ENCODE results near the gene G6PC3. TPM values are rescaled to one million over a fixed set of nuclear protein-coding genes. Genes with fewer than 3 reads are reported as not detected.
"Not testable (repeated sequence)": the region's sequence is repeated elsewhere in the genome, so short reads cannot be mapped to it uniquely, and the experiment has no call there.

Gene G6PC3
- total and polyA plus RNA-seq, 4 donors = 22.7 to 40.0 (median 31.4) TPM

- H3K9me3 ChIP-seq (ENCODE audit: control insufficient read depth, low read length); H3K4me3 ChIP-seq (ENCODE audit: low read length in 2 of 2); H3K27ac ChIP-seq (ENCODE audit: low read depth in 1 of 2, low read length in 2 of 2); H3K27me3 ChIP-seq (ENCODE audit: control insufficient read depth in 1 of 2, insufficient read depth in 2 of 2, low read length in 1 of 2); H3K4me1 ChIP-seq (ENCODE audit: control insufficient read depth in 1 of 2, insufficient read depth in 2 of 2, low read length in 2 of 2); ATAC-seq (ENCODE audit: low FRiP score); DNase-seq; H3K36me3 ChIP-seq (ENCODE audit: control insufficient read depth in 1 of 2, insufficient read depth in 2 of 2, low read length in 1 of 2); intact Hi-C loops (cut with DNase I): not testable (repeated sequence)
- WGBS, 2 donors = 95 to 98% methylated on average over 5 to 7 of the region's 7 CpGs
Observed at GRCh38 chr17:44046893-44047292, 23.6 kb upstream of the G6PC3 start.

- no peak overlapping the region for H3K4me3 ChIP-seq (ENCODE audit: low read length in 2 of 2)
- H3K27me3 ChIP-seq (ENCODE audit: control insufficient read depth in 1 of 2, insufficient read depth in 2 of 2, low read length in 1 of 2) = no peaks in the 10 kb centered on the region
- H3K9me3 ChIP-seq (ENCODE audit: control insufficient read depth, low read length) = no peaks in the 10 kb centered on the region
- no peak for ATAC-seq (ENCODE audit: low FRiP score)
- intact Hi-C loops (cut with DNase I) = no loop called here
- DNase-seq = no peak
- WGBS, 2 donors = 93 to 95% methylated on average over 9 of the region's 9 CpGs
- no peaks in the 10 kb centered on the region for H3K4me1 ChIP-seq (ENCODE audit: control insufficient read depth in 1 of 2, insufficient read depth in 2 of 2, low read length in 2 of 2)
- no peak overlapping the region for H3K27ac ChIP-seq (ENCODE audit: low read depth in 1 of 2, low read length in 2 of 2)
- H3K36me3 ChIP-seq (ENCODE audit: control insufficient read depth in 1 of 2, insufficient read depth in 2 of 2, low read length in 1 of 2) = no peaks in the 10 kb centered on the region
Observed at GRCh38 chr17:44049294-44050060, 21.1 kb upstream of the G6PC3 start.

GRCh38 chr17:44053125-44053872, 17.2 kb upstream of the G6PC3 start:
- H3K4me1 ChIP-seq (ENCODE audit: control insufficient read depth in 1 of 2, insufficient read depth in 2 of 2, low read length in 2 of 2) = no peaks in the 10 kb centered on the region
- WGBS, 2 donors = 40 to 41% methylated on average over 3 of the region's 3 CpGs
- no peaks in the 10 kb centered on the region for H3K9me3 ChIP-seq (ENCODE audit: control insufficient read depth, low read length)
- no peak overlapping the region for H3K4me3 ChIP-seq (ENCODE audit: low read length in 2 of 2)
- DNase-seq (no peak), ATAC-seq (ENCODE audit: low FRiP score) (no peak)
- H3K27ac ChIP-seq (ENCODE audit: low read depth in 1 of 2, low read length in 2 of 2) = no peak overlapping the region
- no peaks in the 10 kb centered on the region for H3K36me3 ChIP-seq (ENCODE audit: control insufficient read depth in 1 of 2, insufficient read depth in 2 of 2, low read length in 1 of 2)
- H3K27me3 ChIP-seq (ENCODE audit: control insufficient read depth in 1 of 2, insufficient read depth in 2 of 2, low read length in 1 of 2) = no peaks in the 10 kb centered on the region
- intact Hi-C loops (cut with DNase I) = no loop called here

- DNase-seq = no peak
- Histone ChIP-seq H3K27me3 (ENCODE audit: control insufficient read depth in 1 of 2, insufficient read depth in 2 of 2, low read length in 1 of 2) (no peaks in the 10 kb centered on the region), H3K36me3 (ENCODE audit: control insufficient read depth in 1 of 2, insufficient read depth in 2 of 2, low read length in 1 of 2) (no peaks in the 10 kb centered on the region), H3K4me3 (ENCODE audit: low read length in 2 of 2) (no peak overlapping the region), H3K4me1 (ENCODE audit: control insufficient read depth in 1 of 2, insufficient read depth in 2 of 2, low read length in 2 of 2) (no peaks in the 10 kb centered on the region), H3K27ac (ENCODE audit: low read depth in 1 of 2, low read length in 2 of 2) (no peak overlapping the region), H3K9me3 (ENCODE audit: control insufficient read depth, low read length) (no peaks in the 10 kb centered on the region)
- ATAC-seq (ENCODE audit: low FRiP score) = no peak
- intact Hi-C loops (cut with DNase I) = no loop called here
- 85 to 88% methylated on average over 14 of the region's 14 CpGs for WGBS, 2 donors
Observed at GRCh38 chr17:44059101-44059892, 11.2 kb upstream of the G6PC3 start.

- no peaks in the 10 kb centered on the region for H3K27me3 ChIP-seq (ENCODE audit: control insufficient read depth in 1 of 2, insufficient read depth in 2 of 2, low read length in 1 of 2)
- H3K4me1 ChIP-seq (ENCODE audit: control insufficient read depth in 1 of 2, insufficient read depth in 2 of 2, low read length in 2 of 2) = no peaks in the 10 kb centered on the region
- DNase-seq (no peak), ATAC-seq (ENCODE audit: low FRiP score) (no peak)
- intact Hi-C loops (cut with DNase I) = no loop called here
- H3K27ac ChIP-seq (ENCODE audit: low read depth in 1 of 2, low read length in 2 of 2) = no peak overlapping the region
- no peaks in the 10 kb centered on the region for H3K9me3 ChIP-seq (ENCODE audit: control insufficient read depth, low read length)
- WGBS, 2 donors = 42 to 58% methylated on average over 1 of the region's 1 CpG
- no peak overlapping the region for H3K4me3 ChIP-seq (ENCODE audit: low read length in 2 of 2)
- H3K36me3 ChIP-seq (ENCODE audit: control insufficient read depth in 1 of 2, insufficient read depth in 2 of 2, low read length in 1 of 2) = no peaks in the 10 kb centered on the region
Observed at GRCh38 chr17:44061446-44061845, 9.1 kb upstream of the G6PC3 start.

GRCh38 chr17:44062871-44063270, 7.7 kb upstream of the G6PC3 start:
- intact Hi-C loops (cut with DNase I) = no loop called here
- no peak overlapping the region for H3K4me3 ChIP-seq (ENCODE audit: low read length in 2 of 2)
- H3K27me3 ChIP-seq (ENCODE audit: control insufficient read depth in 1 of 2, insufficient read depth in 2 of 2, low read length in 1 of 2) = no peaks in the 10 kb centered on the region
- WGBS, 2 donors = 92% methylated on average over 15 of the region's 15 CpGs
- ATAC-seq (ENCODE audit: low FRiP score) = no peak
- no peaks in the 10 kb centered on the region for H3K4me1 ChIP-seq (ENCODE audit: control insufficient read depth in 1 of 2, insufficient read depth in 2 of 2, low read length in 2 of 2)
- H3K27ac ChIP-seq (ENCODE audit: low read depth in 1 of 2, low read length in 2 of 2) = no peak overlapping the region
- no peaks in the 10 kb centered on the region for H3K9me3 ChIP-seq (ENCODE audit: control insufficient read depth, low read length)
- peak in 1 of 2 donors; percentile 58 for DNase-seq
- H3K36me3 ChIP-seq (ENCODE audit: control insufficient read depth in 1 of 2, insufficient read depth in 2 of 2, low read length in 1 of 2) = no peaks in the 10 kb centered on the region

GRCh38 chr17:44063704-44064639, 6.6 kb upstream of the G6PC3 start:
- Histone ChIP-seq H3K27me3 (ENCODE audit: control insufficient read depth in 1 of 2, insufficient read depth in 2 of 2, low read length in 1 of 2) (no peaks in the 10 kb centered on the region), H3K36me3 (ENCODE audit: control insufficient read depth in 1 of 2, insufficient read depth in 2 of 2, low read length in 1 of 2) (no peaks in the 10 kb centered on the region), H3K27ac (ENCODE audit: low read depth in 1 of 2, low read length in 2 of 2) (no peak overlapping the region), H3K4me3 (ENCODE audit: low read length in 2 of 2) (no peak overlapping the region), H3K9me3 (ENCODE audit: control insufficient read depth, low read length) (no peaks in the 10 kb centered on the region), H3K4me1 (ENCODE audit: control insufficient read depth in 1 of 2, insufficient read depth in 2 of 2, low read length in 2 of 2) (no peaks in the 10 kb centered on the region)
- DNase-seq = peak in 1 of 2 donors; percentile 16
- intact Hi-C loops (cut with DNase I) = no loop called here
- WGBS, 2 donors = 64% methylated on average over 10 of the region's 10 CpGs
- ATAC-seq (ENCODE audit: low FRiP score) = no peak

GRCh38 chr17:44065668-44066203, 4.8 kb upstream of the G6PC3 start:
- H3K27ac ChIP-seq (ENCODE audit: low read depth in 1 of 2, low read length in 2 of 2) = peak overlapping the region; percentile 60 to 64
- no peaks in the 10 kb centered on the region for H3K4me1 ChIP-seq (ENCODE audit: control insufficient read depth in 1 of 2, insufficient read depth in 2 of 2, low read length in 2 of 2)
- WGBS, 2 donors = 2 to 3% methylated on average over 9 of the region's 9 CpGs
- H3K27me3 ChIP-seq (ENCODE audit: control insufficient read depth in 1 of 2, insufficient read depth in 2 of 2, low read length in 1 of 2) = no peaks in the 10 kb centered on the region
- H3K36me3 ChIP-seq (ENCODE audit: control insufficient read depth in 1 of 2, insufficient read depth in 2 of 2, low read length in 1 of 2) = no peaks in the 10 kb centered on the region
- ATAC-seq (ENCODE audit: low FRiP score) = no peak
- peak overlapping the region; percentile 76 to 98 for H3K4me3 ChIP-seq (ENCODE audit: low read length in 2 of 2)
- intact Hi-C loops (cut with DNase I) = no loop called here
- H3K9me3 ChIP-seq (ENCODE audit: control insufficient read depth, low read length) = no peaks in the 10 kb centered on the region
- peak in 1 of 2 donors; percentile 15 for DNase-seq

All from aorta (tissue), 5 donors.